Brain pericyte (primary cell): ENCODE results near the gene SLC44A2.

ENCODE experiments used
- DNase-seq: peaks from one replicate; pipeline ENCODE4 v3.0.0-alpha.2; 2012; ENCODE audit warnings: low read depth, low spot score

SLC44A2 gene

DNA sequence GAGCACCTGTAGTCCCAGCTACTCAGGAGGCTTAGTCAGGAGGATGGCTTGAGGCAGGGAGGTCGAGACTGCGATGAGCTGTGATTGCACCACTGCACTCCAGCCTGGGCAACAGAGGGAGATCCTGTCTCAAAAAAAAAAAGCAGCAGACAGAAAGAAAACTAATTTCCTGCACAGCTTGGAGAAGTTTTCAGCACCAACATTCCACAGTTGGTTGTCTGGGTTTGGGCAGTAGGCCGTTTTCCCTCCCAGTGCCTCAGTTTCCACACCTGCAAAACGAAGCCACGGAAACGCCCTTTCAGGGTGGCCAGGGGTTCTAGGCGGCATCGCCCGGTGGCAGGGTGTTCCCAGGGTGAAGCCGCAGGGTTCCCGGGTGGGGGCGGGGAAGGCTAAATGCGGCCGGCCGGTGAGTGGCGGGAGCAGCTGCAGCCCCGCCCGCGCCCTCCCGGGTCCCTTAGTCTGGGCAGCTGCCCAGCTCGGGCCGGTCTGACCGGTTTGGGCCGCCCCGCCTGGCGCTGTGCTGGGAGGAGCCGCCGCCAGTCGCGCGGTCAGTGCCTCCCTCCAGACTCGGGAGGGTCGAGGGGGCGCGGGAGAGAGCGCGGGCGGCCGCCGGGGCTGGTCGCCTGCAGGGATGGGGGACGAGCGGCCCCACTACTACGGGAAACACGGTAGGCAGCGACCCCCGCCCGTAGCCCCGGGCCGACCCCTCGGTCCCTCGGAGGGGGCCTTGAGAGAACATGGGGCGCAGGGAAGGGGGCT, at the start of gene SLC44A2:
SLC44A2 (plus strand) TSS at position 551 of the 759 bp plus-strand sequence; CDS start at position 632, 81 bp downstream.
- DNase-seq: no peak

DNA sequence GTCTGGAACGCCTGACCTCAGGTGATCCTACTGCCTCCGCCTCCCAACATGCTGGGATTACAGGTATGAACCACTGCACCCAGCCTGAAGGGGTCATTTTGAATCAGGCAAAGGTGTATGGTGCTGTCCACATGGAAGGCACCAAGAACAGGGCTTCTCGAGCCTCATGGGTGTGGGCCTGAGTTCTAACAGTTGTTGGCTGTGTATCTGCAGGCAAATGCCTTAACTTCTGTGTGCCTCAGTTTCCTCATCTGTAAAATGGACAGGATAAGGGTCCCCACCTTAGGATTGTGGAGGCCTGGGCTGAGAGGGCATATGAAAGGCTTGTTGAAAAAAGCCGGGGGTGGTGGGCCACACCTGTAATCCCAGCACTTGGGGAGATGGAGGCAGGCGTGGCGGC, 47.4 kb upstream of the SLC44A2 start:
- DNase-seq: no peak

DNA sequence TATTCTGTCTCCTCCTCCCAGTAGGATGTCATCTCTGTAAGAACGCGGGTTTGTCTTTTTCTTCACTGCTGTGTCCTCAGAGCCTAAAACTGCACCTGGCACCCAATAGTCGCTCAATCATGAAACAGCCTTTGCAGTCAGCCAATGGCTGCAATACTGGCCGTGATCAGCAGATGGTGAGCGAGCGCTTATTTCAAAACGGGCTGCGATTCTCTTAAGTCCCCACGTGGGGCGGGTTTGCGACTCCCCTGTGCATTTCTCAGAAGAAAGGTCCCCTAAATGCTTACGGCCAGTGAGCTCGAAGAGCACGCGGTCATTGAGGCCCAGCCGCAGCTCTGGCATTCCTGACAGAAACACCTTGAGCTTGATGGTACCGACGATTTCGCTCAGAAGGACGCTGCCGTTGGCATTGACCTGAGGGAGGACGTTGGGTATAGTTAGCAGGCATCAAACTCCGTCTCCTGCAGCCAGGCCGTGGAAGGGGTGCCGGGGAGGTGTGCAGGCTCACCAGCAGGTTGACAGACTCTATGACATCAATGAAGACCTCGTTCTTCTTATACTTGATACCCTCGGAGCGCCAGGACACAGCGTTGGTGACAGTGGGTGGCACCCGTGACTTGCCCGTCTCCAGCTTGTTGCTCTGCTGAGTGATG, 44.2 kb upstream of the SLC44A2 start:
- peak; percentile 56 for DNase-seq

DNA sequence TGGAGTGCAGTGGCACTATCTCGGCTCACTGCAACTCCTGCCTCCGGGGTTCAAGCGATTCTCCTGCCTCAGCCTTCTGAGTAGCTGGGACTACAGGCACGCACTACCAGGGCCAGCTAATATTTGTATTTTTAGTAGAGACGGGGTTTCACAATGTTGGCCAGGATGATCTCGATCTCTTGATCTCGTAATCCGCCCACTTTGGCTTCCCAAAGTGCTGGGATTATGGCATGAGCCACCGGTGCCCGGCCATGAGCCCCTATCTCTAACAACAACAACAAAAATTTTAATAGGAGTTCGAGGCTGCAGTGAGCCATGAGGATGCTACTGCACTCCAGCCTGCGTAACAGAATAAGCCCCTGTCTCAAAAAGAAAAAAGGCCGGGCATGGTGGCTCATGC, 43.3 kb upstream of the SLC44A2 start:
- DNase-seq: no peak

DNA sequence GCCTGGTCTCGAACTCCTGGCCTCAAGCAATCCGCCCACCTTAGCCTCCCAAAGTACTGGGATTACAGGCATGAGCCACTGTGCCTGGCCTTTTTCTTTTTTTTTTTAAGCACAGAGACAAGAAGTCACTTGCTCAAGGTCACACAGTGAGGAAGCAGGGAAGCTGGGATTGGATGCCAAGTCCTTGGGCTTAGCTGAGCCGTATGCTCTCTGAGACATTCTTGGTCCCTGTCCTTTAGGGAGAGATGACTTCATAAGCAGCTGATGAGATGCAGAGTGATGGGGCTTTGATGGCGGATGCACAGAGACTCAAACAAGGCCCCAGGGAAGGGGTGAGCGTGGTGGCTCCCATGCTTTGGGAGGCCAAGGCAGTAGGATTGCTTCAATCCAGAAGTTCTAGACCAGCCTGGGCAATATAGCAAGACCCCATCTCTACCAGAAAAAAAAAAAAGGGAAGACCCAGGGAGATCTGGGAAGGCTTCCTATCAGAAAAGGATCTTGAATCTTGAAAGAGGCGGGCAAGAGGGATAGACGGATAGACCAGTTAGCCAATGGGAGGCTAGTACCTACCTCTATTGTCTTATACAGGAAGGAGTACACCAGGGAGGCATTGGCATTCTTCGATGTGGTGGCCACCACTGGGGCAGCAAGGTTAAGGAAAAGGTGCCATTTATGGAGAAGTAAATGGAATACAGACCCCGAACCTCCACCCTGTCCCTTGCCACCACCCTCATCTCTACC, 42.1 kb upstream of the SLC44A2 start:
- DNase-seq: no peak

DNA sequence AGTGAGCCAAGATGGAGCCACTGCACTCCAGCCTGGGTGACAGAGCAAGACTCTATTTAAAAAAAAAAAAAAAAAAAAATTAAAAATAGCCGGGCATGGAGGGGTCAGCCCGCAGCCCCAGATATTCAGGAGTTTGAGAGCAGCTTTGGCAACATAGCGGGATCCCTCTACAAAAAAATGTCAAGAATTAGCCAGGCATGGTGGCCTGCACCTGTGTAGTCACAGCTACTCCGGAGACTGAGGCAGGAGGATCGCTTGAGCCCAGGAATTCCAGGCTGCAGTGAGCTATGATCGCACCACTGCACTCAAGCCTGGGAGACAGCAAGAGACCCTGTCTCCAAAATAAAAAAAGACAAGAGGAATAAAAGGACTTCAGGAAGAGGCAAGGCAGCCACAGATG, 39.0 kb upstream of the SLC44A2 start:
- no peak for DNase-seq

DNA sequence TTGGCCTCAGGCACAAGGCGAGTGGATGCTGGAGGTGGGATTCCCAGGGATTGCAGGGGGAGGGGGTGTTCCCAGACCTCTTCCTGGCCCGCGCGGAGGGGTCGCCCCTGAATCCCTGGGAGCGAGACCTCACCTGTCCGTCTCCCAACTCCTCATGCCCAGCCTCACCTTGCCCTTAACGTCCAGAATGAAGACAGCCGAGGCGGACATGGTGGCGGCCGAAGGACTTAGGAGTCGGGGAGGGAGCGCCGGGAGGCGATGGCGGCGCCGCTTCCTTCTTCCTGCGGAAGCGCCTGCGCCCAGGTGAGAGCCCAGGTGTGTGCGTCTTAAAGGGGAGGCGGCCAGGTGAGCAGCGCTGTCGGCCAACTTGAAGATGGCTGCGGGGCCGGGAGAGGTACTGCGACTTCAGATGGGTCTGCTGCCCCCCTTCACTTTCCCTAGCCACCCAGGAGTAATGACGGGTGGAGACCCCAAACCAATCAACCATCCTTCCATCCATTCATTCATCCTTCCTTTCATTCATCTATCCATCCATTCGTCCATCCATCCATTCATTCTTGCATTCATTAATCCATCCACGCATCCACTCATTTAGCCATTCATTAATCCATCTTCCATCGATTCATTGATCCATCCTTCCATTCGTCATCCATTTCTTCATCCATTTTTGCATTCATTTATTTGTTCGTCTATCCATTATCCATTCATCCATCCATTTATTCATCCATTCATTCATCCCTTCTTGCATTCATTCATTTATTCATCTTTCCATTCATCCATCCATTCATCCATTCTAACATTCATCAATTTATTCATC, 38.1 kb upstream of the SLC44A2 start, which contains the start of gene AP1M2:
AP1M2 (minus strand) TSS at position 291 of the 817 bp plus-strand sequence; CDS start at position 210, 81 bp downstream.
- no peak for DNase-seq

DNA sequence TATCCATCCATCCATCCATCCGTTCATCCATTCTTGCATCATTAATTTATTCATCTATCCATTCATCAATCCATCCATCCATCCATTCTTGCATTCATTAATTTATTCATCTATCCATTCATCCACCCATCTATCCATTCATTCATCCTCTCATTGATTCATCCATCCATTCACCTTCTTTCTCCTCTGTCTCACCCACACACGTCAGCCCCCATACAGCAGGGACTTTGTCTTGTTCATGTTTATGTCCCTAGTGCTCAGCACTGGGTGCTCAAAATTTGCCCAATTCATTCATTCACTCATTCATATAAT, 37.6 kb upstream of the SLC44A2 start:
- DNase-seq: no peak

DNA sequence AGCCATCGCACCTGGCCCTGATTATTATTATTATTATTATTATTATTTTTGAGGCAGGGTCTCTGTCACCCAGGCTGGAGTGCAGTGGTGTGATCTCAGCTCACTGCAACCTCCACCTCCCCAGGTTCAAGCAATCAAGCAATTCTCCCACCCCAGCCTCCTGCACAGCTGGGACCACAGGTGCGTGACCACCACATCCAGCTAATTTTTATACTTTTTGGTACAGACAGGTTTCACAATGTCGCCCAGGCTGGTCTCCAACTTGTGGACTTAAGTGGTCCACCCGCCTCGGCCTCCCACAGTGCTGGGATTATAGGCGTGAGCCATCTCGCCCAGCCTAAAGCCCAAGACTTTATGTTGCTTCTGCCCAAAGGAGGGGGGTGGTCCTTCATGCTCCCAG, 32.2 kb upstream of the SLC44A2 start:
- no peak for DNase-seq

DNA sequence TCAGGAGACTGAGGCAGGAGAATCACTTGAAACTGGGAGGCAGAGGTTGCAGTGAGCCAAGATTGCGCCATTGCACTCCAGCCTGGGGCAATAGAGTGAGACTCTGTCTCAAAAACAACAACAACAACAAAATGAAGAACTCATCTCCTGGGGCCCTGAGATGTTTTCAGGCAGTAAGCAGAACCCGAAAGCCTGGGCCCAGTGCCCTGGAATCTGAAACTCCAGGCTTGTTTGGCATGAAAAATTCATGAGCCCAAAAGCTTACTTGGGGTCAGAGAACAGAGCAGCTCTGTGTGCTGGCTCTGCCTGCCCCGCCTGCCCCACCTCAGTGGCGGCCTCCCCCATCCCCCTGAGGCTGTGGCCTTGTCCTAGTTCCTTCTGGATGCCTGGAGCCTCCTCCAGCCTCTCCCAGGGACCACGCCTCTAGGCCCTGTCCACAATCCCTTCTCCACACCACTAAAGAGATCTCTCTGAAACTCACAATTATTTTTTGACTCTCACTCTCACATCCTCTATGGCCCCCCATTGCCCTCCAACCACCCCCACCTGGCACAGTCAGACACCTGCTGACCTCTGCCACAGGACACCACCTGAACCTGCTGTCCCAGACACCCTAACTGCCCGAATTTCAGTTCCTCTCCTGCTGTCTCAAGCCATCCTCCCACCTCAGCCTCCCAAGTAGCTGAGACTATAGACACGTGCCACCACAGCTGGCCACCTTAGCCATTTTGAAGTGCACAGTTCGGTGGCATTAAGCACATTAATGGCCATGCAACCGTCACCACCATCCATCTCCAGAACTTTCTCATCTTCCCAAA, 31.3 kb upstream of the SLC44A2 start:
- no peak for DNase-seq

DNA sequence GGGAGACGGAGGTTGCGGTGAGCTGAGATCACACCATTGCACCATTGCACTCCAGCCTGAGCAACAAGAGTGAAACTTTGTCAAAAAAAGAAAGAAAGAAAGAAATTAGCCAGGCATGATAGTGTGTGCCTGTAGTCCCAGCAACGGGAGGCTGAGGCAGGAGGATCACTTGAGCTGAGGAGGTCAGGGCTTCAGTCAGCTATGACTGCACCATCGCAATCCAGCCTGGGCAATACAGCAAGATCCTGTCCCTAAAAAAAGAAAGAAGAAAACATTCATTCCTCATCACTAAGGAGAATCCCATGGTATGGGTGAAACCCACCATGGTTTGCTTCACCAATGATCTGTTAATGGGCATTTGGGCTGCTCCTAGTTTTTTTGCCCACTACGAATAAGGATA, 25.2 kb upstream of the SLC44A2 start:
- DNase-seq: no peak

DNA sequence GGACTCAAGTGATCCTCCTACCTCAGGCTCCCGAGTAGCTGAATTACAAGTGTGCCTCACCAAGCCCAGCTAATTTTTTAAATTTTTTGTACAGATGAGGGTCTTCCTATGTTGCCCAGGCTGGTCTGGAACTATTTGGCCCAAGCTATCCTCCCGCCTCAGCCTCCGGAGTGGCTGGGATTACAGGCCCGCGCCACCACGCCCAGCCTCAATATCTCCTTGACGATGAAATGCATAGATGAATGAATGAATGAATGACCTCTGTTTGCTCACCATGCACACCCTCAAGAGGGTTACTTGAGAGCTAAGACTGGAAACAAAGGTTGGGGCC, 23.4 kb upstream of the SLC44A2 start:
- no peak for DNase-seq

DNA sequence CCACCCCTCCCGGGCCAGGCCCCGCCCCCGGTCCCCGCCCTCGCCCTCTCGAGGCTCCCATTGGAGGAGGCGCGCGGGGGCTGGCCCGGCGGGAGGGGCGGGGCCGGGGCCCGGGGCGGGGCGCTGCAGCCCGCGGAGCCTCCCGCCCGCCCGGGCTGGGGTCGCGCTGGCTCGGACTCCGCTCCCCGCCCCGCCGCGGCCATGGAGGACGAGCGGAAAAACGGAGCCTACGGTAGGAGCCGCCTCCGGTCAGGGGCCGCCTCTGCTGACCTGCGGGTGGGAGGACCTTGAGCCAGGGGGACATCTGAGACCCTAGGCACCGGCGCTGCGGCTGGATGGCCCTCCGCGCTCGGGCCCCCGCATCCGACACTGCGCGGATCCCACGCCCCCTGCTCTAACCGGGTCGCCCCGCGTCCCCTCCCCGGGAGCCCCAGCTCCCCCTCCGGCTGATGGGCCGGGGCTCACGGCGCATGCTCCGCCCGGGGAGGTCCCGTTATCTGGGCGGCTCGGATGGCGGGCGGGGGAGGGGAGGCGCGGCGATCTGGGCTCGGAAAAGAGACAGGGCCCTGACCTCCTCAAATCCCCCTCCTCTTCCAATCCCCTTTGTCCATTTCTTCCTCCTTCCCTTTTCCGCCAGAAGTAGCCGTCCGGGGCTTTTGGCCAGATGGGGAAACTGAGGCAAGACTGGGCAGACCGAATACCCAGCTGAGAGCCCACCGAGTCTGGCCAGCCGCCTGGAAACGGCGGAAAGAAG, 22.8 kb upstream of the SLC44A2 start:
- no peak for DNase-seq

DNA sequence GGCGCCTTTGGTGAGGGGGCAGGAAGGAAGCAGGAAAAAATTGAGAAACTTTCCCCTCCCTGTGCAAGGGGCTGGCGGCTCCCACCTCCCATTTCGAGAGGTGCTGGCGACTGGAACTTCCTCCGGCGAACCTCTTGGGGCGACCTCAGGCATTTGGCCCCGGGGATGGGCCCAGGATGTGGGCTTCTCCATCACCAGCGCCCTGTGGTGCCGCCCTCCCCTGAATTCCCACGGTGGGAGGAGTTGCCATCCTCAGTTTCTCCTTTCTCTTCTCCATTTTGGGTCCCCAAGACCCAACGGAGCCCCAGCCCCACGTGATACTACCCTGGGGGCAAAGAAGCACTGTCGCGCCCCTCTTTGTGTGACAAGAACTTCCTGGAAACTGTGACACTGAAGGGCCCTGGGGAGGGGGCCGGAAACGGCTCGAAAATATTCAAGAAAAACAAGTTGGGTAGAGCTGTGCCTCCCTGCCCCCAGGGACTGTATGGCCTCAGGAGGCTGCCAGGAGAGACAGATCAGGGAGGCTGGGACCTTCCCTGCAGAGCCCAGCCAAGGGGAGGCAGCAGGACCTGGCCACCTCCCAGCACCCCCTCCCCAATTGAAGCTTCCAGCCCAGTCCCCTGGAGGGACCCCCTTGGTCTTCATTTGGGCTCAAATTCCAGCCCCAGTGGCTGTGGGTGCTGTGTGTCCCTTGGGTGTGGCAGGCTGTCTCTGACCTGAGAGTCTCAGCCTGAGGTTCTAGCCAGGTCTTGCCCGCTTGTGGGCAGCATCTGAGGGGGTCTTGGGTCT, 22.1 kb upstream of the SLC44A2 start:
- no peak for DNase-seq

DNA sequence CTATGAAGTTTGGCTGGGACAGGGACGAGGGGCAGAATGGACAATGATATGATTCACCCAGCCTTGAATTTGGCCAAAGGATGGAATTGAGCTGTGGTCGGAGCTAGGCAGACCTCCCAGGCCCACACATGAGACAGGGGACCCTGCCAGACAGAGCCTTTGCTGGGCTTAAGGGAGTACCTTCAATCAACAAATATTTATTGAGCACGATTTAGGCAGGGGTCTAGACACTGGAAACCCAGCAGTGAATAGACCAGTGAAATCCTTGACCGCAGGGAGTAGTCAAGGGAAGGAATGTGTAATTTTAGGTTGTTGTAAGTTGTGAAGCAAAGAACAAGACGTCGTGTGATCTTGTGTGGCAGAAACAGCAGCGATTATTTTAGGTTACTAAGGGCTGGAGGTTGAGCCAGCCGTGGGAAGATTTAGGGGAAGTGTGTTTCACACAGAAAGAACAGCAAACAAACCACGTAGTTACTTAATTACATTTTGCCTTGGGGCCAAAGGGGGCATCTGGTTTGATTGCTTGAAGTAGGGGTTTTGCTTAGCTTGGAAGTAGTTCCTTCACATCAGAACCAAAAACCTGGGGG, 21.4 kb upstream of the SLC44A2 start:
- no peak for DNase-seq

DNA sequence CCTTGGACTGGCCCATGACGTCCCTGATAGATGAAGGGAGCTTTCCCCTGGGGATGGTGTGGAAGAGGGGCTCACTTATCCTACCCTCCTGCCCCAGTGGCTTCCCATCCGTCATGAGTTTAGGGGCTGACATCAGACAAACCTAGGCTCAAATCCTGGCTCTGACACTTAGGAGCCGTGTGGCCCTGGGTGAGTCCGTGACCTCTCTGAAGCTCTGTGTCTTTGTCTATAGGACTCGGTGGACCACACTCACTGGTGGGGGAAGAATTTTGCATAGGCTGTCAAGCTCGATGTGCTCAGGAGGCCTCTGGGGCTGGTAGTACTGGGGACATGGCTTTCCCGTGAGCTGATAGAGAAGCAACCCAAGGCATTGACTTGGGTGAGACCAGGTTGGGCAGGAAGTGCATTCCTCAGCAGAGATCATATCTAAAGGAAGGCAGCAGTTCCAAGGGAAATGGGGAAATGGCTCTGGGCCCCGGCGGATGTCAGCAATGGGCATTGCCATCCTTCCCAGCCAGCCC, 20.8 kb upstream of the SLC44A2 start:
- no peak for DNase-seq

DNA sequence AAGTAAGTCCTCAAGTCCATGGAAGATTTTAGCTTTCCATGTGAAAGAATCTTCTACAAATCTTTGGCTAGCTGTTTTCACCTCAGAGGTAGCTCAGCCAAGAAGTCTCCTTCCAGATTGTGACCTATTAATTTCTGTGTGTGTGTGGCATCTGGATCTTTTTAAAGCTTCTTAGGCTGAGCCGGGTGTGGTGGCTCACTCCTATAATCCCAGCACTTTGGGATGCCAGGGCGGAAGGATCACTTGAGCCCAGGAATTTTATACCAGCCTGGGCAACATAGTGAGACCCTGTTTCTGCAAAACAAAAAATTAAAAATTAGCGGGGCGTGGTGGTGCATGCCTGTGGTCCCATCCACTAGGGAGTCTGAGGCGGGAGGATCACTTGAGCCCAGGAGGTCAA, 13.4 kb upstream of the SLC44A2 start:
- no peak for DNase-seq

DNA sequence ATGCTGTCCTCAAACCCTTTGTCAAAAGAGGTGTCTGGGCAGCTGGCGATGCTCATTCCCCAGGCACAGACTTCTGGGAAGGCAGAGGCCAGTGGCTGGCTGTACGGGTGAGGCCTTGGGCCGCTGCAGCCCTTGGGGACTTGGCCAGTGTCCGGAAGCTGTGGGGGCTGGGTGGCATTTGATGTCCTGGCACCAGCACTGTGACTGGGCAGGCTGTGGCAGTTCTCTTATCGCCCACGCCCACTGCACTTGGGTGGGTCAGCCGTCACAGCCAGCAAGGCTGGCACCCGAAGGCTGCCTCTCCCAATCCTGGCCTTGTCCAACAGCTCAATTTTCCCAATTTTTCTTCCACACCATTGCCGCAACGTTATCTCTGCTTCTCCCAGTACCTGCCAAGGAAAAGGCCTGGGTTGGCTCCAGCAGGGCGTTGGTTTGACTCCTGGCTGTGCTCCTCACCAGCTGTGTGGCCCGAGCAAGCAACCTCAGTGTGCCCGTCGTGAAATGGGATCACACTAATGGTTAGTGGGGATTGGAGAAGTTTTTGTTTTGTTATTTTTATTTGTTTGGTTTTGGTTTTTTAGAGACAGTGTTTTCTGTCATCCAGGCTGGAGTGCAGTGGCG, 12.7 kb upstream of the SLC44A2 start:
- no peak for DNase-seq
